ENCODE results near the gene ANKS1A. TPM values are rescaled to one million over a fixed set of nuclear protein-coding genes. Genes with fewer than 3 reads are reported as not detected.

The ANKS1A gene
- polyA plus RNA-seq, 4 donors: 6.5 to 29.9 (median 10.8) TPM

- 94 to 96% (median 96%) methylated on average over 30 of the region's 30 CpGs for WGBS, 3 donors
- H3K36me3 ChIP-seq (ENCODE audit: control insufficient read depth in 3 of 3, insufficient read depth in 2 of 3, low read depth in 1 of 3, low read length in 3 of 3): peaks cover 8 to 98% (median 16%) of the 10 kb centered on the region in 3 donors
- H3K27me3 ChIP-seq (ENCODE audit: control insufficient read depth in 3 of 3, insufficient read depth in 3 of 3, low read length in 3 of 3): no peaks in the 10 kb centered on the region
- DNase-seq (no peak), FAIRE-seq (no peak)
- H3K4me3 ChIP-seq (ENCODE audit: low read depth in 1 of 3, low read length in 3 of 3): no peak overlapping the region
- H3K27ac ChIP-seq (ENCODE audit: low read depth in 1 of 3, low read length in 2 of 3): no peak overlapping the region
- H3K4me1 ChIP-seq (ENCODE audit: control insufficient read depth in 3 of 3, insufficient read depth in 2 of 3, low read depth in 1 of 3, low read length in 2 of 3): no peaks in the 10 kb centered on the region
- H3K9me3 ChIP-seq (ENCODE audit: control insufficient read depth in 2 of 2, insufficient read depth in 1 of 2, low read depth in 1 of 2, low read length in 1 of 2): no peaks in the 10 kb centered on the region
These were observed 196.6 kb downstream of the ANKS1A start for GRCh38 chr6:35085359-35086281.

DNA sequence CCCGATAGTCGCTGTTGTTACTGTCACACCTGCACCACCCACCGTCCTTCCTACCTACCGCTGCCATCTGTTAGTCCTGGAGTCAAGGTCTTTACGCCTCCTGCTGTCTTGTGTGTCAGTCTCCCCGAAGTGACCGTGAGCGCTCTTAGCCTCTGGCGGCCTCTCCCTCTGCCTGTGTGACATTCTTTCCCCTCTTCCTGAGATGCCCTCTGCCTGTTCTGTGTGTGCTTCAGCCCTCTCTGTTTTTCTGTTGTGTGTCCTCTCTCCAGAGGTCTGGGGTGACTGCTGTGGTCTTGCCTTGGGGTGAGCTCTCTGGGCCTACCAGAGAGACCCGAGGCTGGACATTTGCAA lies 197.2 kb downstream of the ANKS1A start:
- H3K27me3 ChIP-seq (ENCODE audit: control insufficient read depth in 3 of 3, insufficient read depth in 3 of 3, low read length in 3 of 3): no peaks in the 10 kb centered on the region
- no peak for DNase-seq
- no peaks in the 10 kb centered on the region for H3K9me3 ChIP-seq (ENCODE audit: control insufficient read depth in 2 of 2, insufficient read depth in 1 of 2, low read depth in 1 of 2, low read length in 1 of 2)
- no peak overlapping the region for H3K27ac ChIP-seq (ENCODE audit: low read depth in 1 of 3, low read length in 2 of 3)
- H3K4me3 ChIP-seq (ENCODE audit: low read depth in 1 of 3, low read length in 3 of 3): no peak overlapping the region
- H3K36me3 ChIP-seq (ENCODE audit: control insufficient read depth in 3 of 3, insufficient read depth in 2 of 3, low read depth in 1 of 3, low read length in 3 of 3): peaks cover 8 to 96% (median 16%) of the 10 kb centered on the region in 3 donors
- WGBS, 3 donors: 90 to 95% (median 91%) methylated on average over 10 of the region's 10 CpGs
- no peaks in the 10 kb centered on the region for H3K4me1 ChIP-seq (ENCODE audit: control insufficient read depth in 3 of 3, insufficient read depth in 2 of 3, low read depth in 1 of 3, low read length in 2 of 3)
- no peak for FAIRE-seq

- no peak for FAIRE-seq
- Histone ChIP-seq H3K4me1 (ENCODE audit: control insufficient read depth in 3 of 3, insufficient read depth in 2 of 3, low read depth in 1 of 3, low read length in 2 of 3) (no peaks in the 10 kb centered on the region), H3K27ac (ENCODE audit: low read depth in 1 of 3, low read length in 2 of 3) (no peak overlapping the region), H3K27me3 (ENCODE audit: control insufficient read depth in 3 of 3, insufficient read depth in 3 of 3, low read length in 3 of 3) (no peaks in the 10 kb centered on the region), H3K36me3 (ENCODE audit: control insufficient read depth in 3 of 3, insufficient read depth in 2 of 3, low read depth in 1 of 3, low read length in 3 of 3) (peaks cover 8 to 96% (median 16%) of the 10 kb centered on the region in 3 donors), H3K4me3 (ENCODE audit: low read depth in 1 of 3, low read length in 3 of 3) (no peak overlapping the region), H3K9me3 (ENCODE audit: control insufficient read depth in 2 of 2, insufficient read depth in 1 of 2, low read depth in 1 of 2, low read length in 1 of 2) (no peaks in the 10 kb centered on the region)
- DNase-seq: no peak
- WGBS, 3 donors: 85 to 91% (median 89%) methylated on average over 10 to 12 of the region's 12 CpGs
These were observed 197.7 kb downstream of the ANKS1A start for GRCh38 chr6:35086636-35087360.

DNA sequence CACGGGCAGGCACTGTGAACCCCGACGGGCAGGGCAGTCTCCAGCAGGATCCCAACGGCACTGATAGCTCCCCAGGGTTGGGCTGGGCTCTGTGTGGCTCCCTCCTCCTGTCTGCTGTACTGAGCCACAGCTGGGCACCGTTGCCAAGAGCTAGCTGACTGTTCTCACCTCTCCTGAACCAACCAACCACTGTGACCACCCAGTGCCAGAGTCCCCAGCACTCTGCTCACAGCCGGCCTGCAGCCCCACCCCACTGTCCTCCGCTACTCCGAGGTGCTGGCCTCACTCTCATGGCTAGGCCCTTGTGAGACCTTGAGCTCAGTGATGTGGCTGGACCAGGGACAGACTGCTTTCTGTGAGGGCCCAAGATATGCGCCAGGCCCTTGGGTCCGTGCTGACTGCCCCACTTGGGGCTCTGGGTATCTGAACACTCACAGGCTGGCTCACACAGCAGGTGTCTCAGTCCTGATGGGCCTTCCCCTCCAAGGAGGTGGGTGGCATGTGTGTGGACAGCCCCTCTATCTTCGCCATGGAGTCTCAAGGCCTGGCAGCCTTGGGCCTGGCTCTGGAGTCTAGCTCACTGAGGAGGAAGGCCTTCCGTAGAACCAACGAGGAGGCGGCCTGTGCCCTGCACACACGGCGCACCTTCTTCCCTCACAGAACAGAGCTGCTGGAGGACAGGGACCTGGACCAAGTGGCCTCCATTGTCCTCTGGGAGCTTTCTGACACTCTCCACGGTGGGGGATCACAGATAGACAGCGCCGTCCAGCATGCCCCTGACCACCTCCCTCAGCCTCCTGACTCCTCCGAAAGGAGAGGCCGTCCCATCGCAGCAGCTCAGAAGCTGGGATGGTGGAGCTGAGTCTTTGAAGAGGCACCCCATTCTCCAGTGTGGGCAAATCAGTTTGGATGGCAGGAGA lies 198.6 kb downstream of the ANKS1A start:
- Histone ChIP-seq H3K4me3 (ENCODE audit: low read depth in 1 of 3, low read length in 3 of 3) (no peak overlapping the region), H3K9me3 (ENCODE audit: control insufficient read depth in 2 of 2, insufficient read depth in 1 of 2, low read depth in 1 of 2, low read length in 1 of 2) (no peaks in the 10 kb centered on the region), H3K27ac (ENCODE audit: low read depth in 1 of 3, low read length in 2 of 3) (no peak overlapping the region), H3K4me1 (ENCODE audit: control insufficient read depth in 3 of 3, insufficient read depth in 2 of 3, low read depth in 1 of 3, low read length in 2 of 3) (peaks cover 0 to 4% (median 0%) of the 10 kb centered on the region in 3 donors), H3K36me3 (ENCODE audit: control insufficient read depth in 3 of 3, insufficient read depth in 2 of 3, low read depth in 1 of 3, low read length in 3 of 3) (peaks cover 4 to 96% (median 14%) of the 10 kb centered on the region in 3 donors), H3K27me3 (ENCODE audit: control insufficient read depth in 3 of 3, insufficient read depth in 3 of 3, low read length in 3 of 3) (no peaks in the 10 kb centered on the region)
- DNase-seq (no peak), FAIRE-seq (no peak)
- 90 to 93% (median 91%) methylated on average over 17 to 22 of the region's 22 CpGs for WGBS, 3 donors

- DNase-seq (no peak), FAIRE-seq (no peak)
- Histone ChIP-seq H3K27ac (ENCODE audit: low read depth in 1 of 3, low read length in 2 of 3) (no peak overlapping the region), H3K4me1 (ENCODE audit: control insufficient read depth in 3 of 3, insufficient read depth in 2 of 3, low read depth in 1 of 3, low read length in 2 of 3) (peaks cover 0 to 6% (median 0%) of the 10 kb centered on the region in 3 donors), H3K27me3 (ENCODE audit: control insufficient read depth in 3 of 3, insufficient read depth in 3 of 3, low read length in 3 of 3) (no peaks in the 10 kb centered on the region), H3K36me3 (ENCODE audit: control insufficient read depth in 3 of 3, insufficient read depth in 2 of 3, low read depth in 1 of 3, low read length in 3 of 3) (peaks cover 4 to 90% (median 13%) of the 10 kb centered on the region in 3 donors), H3K9me3 (ENCODE audit: control insufficient read depth in 2 of 2, insufficient read depth in 1 of 2, low read depth in 1 of 2, low read length in 1 of 2) (no peaks in the 10 kb centered on the region), H3K4me3 (ENCODE audit: low read depth in 1 of 3, low read length in 3 of 3) (no peak overlapping the region)
- 81 to 93% (median 88%) methylated on average over 24 of the region's 24 CpGs for WGBS, 3 donors
These were observed 199.5 kb downstream of the ANKS1A start for GRCh38 chr6:35088281-35089215.

DNA sequence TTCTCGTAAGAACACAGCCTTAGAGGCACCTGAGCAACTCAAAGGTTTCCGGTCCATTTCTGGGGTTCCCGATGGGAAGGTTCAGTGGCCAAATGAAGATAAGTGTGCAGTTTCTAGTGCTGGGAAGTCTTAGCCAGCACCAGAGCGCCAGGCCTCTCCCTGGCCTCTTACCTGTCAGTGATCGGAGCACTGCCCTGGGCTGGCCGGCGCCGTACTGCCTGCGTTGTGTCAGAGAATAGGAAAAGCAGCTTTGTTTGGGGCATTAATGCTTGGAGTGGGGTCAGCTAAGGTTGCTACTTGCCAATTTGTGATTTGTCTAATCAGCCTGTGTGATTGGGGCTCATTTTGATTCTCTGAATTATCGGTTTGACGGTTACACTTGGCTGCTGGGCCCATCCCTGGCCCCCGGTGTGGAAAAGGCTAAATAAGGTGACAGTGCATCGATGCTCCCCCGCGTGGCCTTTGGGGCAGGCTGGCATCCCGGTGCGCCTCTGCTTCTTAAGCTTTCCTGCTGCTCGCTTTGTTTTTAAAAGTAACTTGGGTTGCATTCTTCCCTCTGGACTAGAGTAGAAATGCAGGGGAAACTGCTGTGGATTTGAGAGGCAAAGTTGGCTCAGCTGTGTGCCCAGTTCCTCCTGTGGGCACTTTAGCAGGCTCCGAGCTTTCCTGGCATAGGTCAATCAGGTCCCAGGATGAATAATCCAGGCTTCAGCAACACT lies 200.3 kb downstream of the ANKS1A start:
- DNase-seq: no peak

GRCh38 chr6:35089935-35090505 lies 201.0 kb downstream of the ANKS1A start:
- Histone ChIP-seq H3K36me3 (ENCODE audit: control insufficient read depth in 3 of 3, insufficient read depth in 2 of 3, low read depth in 1 of 3, low read length in 3 of 3) (peaks cover 4 to 75% (median 10%) of the 10 kb centered on the region in 3 donors), H3K4me1 (ENCODE audit: control insufficient read depth in 3 of 3, insufficient read depth in 2 of 3, low read depth in 1 of 3, low read length in 2 of 3) (peaks cover 0 to 10% (median 3%) of the 10 kb centered on the region in 3 donors), H3K9me3 (ENCODE audit: control insufficient read depth in 2 of 2, insufficient read depth in 1 of 2, low read depth in 1 of 2, low read length in 1 of 2) (no peaks in the 10 kb centered on the region), H3K27me3 (ENCODE audit: control insufficient read depth in 3 of 3, insufficient read depth in 3 of 3, low read length in 3 of 3) (no peaks in the 10 kb centered on the region), H3K27ac (ENCODE audit: low read depth in 1 of 3, low read length in 2 of 3) (no peak overlapping the region), H3K4me3 (ENCODE audit: low read depth in 1 of 3, low read length in 3 of 3) (no peak overlapping the region)
- WGBS, 3 donors: 91 to 96% (median 93%) methylated on average over 15 of the region's 15 CpGs
- DNase-seq (no peak), FAIRE-seq (no peak)

More for the DNA sequence above, 200.3 kb downstream of the ANKS1A start:
- Histone ChIP-seq H3K4me1 (ENCODE audit: control insufficient read depth in 3 of 3, insufficient read depth in 2 of 3, low read depth in 1 of 3, low read length in 2 of 3) (peaks cover 0 to 10% (median 3%) of the 10 kb centered on the region in 3 donors), H3K27me3 (ENCODE audit: control insufficient read depth in 3 of 3, insufficient read depth in 3 of 3, low read length in 3 of 3) (no peaks in the 10 kb centered on the region), H3K36me3 (ENCODE audit: control insufficient read depth in 3 of 3, insufficient read depth in 2 of 3, low read depth in 1 of 3, low read length in 3 of 3) (peaks cover 4 to 82% (median 13%) of the 10 kb centered on the region in 3 donors), H3K4me3 (ENCODE audit: low read depth in 1 of 3, low read length in 3 of 3) (no peak overlapping the region), H3K27ac (ENCODE audit: low read depth in 1 of 3, low read length in 2 of 3) (no peak overlapping the region), H3K9me3 (ENCODE audit: control insufficient read depth in 2 of 2, insufficient read depth in 1 of 2, low read depth in 1 of 2, low read length in 1 of 2) (no peaks in the 10 kb centered on the region)
- 95 to 98% (median 96%) methylated on average over 19 of the region's 19 CpGs for WGBS, 3 donors
- FAIRE-seq: no peak
